PC-3 (cell line): Measurements from ENCODE around the gene SLIT1. TPM values are rescaled to one million over a fixed set of nuclear protein-coding genes. Genes with fewer than 3 reads are reported as not detected.

Experiments
- ATAC-seq: fragments of 200-7000 bp; cut with Tn5 transposase; 2 replicates; pipeline ENCODE4 v1.9.1; 2020; ENCODE audit warnings: mild to moderate bottlenecking, moderate library complexity
- BruUV-seq: library from RNA; stranded (reverse); fragments of 400-500 nt; replicated peaks from 2 replicates; lab custom pipeline; 2021; lab: Mats Ljungman, UMichigan
- CTCF ChIA-PET: fragments of 300-600 bp; sonication (Branson Sonifier 250); formaldehyde crosslinking; loops from one replicate; lab custom pipeline; 2022; ENCODE audit warnings: antibody characterized with exemption; lab: Charles Lee
- POLR2A ChIA-PET: fragments of 300-600 bp; sonication (Branson Sonifier 250); formaldehyde crosslinking; loops from one replicate; lab custom pipeline; 2022; ENCODE audit warnings: antibody characterized with exemption; ENCODE audit not compliant: unreplicated experiment; lab: Charles Lee
- DNase-seq: peaks from one replicate; pipeline ENCODE4 v3.0.0-alpha.2; 2015
- H2AFZ ChIP-seq: fragments of 300-600 bp; sonication (generic); 2 replicates; pipeline ENCODE4 v1.6.0; 2016; ENCODE audit warnings: antibody characterized with exemption, low read length
- H3F3A ChIP-seq: fragments of 300-600 bp; sonication (generic); one replicate; pipeline ENCODE4 v1.6.0; 2017; ENCODE audit warnings: antibody characterized with exemption, low read length, control low read depth, mild to moderate bottlenecking; ENCODE audit not compliant: unreplicated experiment
- H3K27ac ChIP-seq: fragments of 300-600 bp; sonication (generic); 2 replicates; pipeline ENCODE4 v1.5.1; 2016; ENCODE audit warnings: mild to moderate bottlenecking, low read length
- H3K27me3 ChIP-seq: fragments of 300-600 bp; sonication (generic); 2 replicates; pipeline ENCODE4 v1.6.1; 2016; ENCODE audit warnings: low read length, mixed read lengths
- H3K36me3 ChIP-seq: fragments of 300-600 bp; sonication (generic); 2 replicates; pipeline ENCODE4 v1.6.1; 2016; ENCODE audit warnings: low read depth, mixed run types, low read length, mixed read lengths
- H3K4me1 ChIP-seq: fragments of 300-600 bp; sonication (generic); 2 replicates; pipeline ENCODE4 v1.5.1; 2016; ENCODE audit warnings: low read length; ENCODE audit not compliant: insufficient read depth
- H3K4me2 ChIP-seq: fragments of 300-600 bp; sonication (generic); 2 replicates; pipeline ENCODE4 v1.6.0; 2016; ENCODE audit warnings: low read length
- H3K4me3 ChIP-seq: fragments of 300-600 bp; sonication (generic); 2 replicates; pipeline ENCODE4 v1.5.1; 2016; ENCODE audit warnings: mild to moderate bottlenecking, low read length, mixed read lengths
- H3K79me2 ChIP-seq: fragments of 300-600 bp; sonication (generic); 2 replicates; pipeline ENCODE4 v1.6.1; 2017; ENCODE audit warnings: low read length, mixed read lengths
- H3K9ac ChIP-seq: fragments of 300-600 bp; sonication (generic); 2 replicates; pipeline ENCODE4 v1.6.0; 2016; ENCODE audit warnings: mild to moderate bottlenecking, low read length
- H3K9me2 ChIP-seq: fragments of 300-600 bp; sonication (generic); replicated peaks from 2 replicates; pipeline ENCODE4 v1.6.1; 2016; ENCODE audit warnings: mixed run types, low read length, mixed read lengths
- H3K9me3 ChIP-seq: fragments of 300-600 bp; sonication (generic); 2 replicates; pipeline ENCODE4 v1.6.1; 2016; ENCODE audit warnings: low read length, mixed read lengths
- H4K20me1 ChIP-seq: fragments of 300-600 bp; sonication (generic); 2 replicates; pipeline ENCODE4 v1.6.1; 2016; ENCODE audit warnings: low read length, mixed read lengths
- CTCF ChIP-seq: fragments of 300-600 bp; sonication (generic); conservative IDR thresholded peaks from 2 replicates; pipeline ENCODE4 v1.5.1; 2017; ENCODE audit warnings: antibody characterized with exemption, low read depth, mild to moderate bottlenecking, low read length
- EZH2 ChIP-seq: fragments of 300-600 bp; sonication (generic); IDR thresholded peaks from one replicate; pipeline ENCODE4 v1.6.1; 2017; ENCODE audit warnings: antibody characterized with exemption, mild to moderate bottlenecking, low read length; ENCODE audit not compliant: unreplicated experiment
- EZH2phosphoT487 ChIP-seq: fragments of 300-600 bp; sonication (generic); IDR thresholded peaks from 2 replicates; pipeline ENCODE4 v1.6.1; 2018; ENCODE audit warnings: mild to moderate bottlenecking, antibody characterized with exemption, low read length, borderline replicate concordance
- intact Hi-C: fragments of 100-400 bp; cut with micrococcal nuclease; formaldehyde crosslinking; loops from 2 replicates; pipeline ENCODE4 v1.9.0; 2023
- total RNA-seq: library from RNA; depleted of rRNA; stranded (reverse); fragments of >200 nt; gene quantifications from 2 replicates; pipeline ENCODE4 v1.2.3, GENCODE V29; 2014

SLIT1 gene
- total RNA-seq, 1 experiment from 2014 or later = not detected

GRCh38 chr10:97196223-97197029, 10.7 kb upstream of the SLIT1 start:
- Histone ChIP-seq H3K27ac (no peak overlapping the region), H3K4me1 (0 out of 2 replicates have a peak, but pooled peaks cover 4% of the 10 kb centered on the region), H3K79me2 (no peaks in the 10 kb centered on the region), H3F3A (no peaks in the 10 kb centered on the region), H4K20me1 (no peaks in the 10 kb centered on the region), H3K9me3 (no peaks in the 10 kb centered on the region), H2AFZ (peak overlapping the region; percentile 95), H3K36me3 (no peaks in the 10 kb centered on the region), H3K4me2 (peak overlapping the region; percentile 97), H3K9me2 (no peaks in the 10 kb centered on the region), H3K27me3 (no peaks in the 10 kb centered on the region), H3K4me3 (peak overlapping the region; percentile 74), H3K9ac (no peak overlapping the region)
- TF ChIP-seq EZH2 (no peak), CTCF (peak; percentile 73)
- no TSS peak for BruUV-seq
- intact Hi-C loops = no loop called here
- ATAC-seq (peak; percentile 82), DNase-seq (peak; percentile 66)
- CTCF ChIA-PET = interaction anchor here (0.8 to 1.4 kb wide), 2 partner anchors 14 to 33 kb away, joined by 3 read pairs; no protein-coding TSS in a partner anchor
- POLR2A ChIA-PET = no interaction called here

- peak; percentile 30; the same call in 1 of the 2 replicates for ATAC-seq
- Histone ChIP-seq H4K20me1 (no peaks in the 10 kb centered on the region), H3K9me3 (no peaks in the 10 kb centered on the region), H3K27ac (no peak overlapping the region), H3K4me2 (peak overlapping the region; percentile 97), H3K9ac (no peak overlapping the region), H3K79me2 (no peaks in the 10 kb centered on the region), H3K36me3 (no peaks in the 10 kb centered on the region), H3K4me3 (peak overlapping the region; percentile 74), H3K27me3 (no peaks in the 10 kb centered on the region), H2AFZ (peak overlapping the region; percentile 95), H3F3A (no peaks in the 10 kb centered on the region), H3K9me2 (no peaks in the 10 kb centered on the region), H3K4me1 (0 out of 2 replicates have a peak, but pooled peaks cover 4% of the 10 kb centered on the region)
- POLR2A ChIA-PET = no interaction called here
- intact Hi-C loops = no loop called here
- no peak for TF ChIP-seq CTCF
- TF ChIP-seq EZH2phosphoT487 = no peak
- no peak for TF ChIP-seq EZH2
- CTCF ChIA-PET = interaction anchor here (1.4 kb wide), 1 partner anchor 15 kb away, joined by 3 read pairs; no protein-coding TSS in a partner anchor
- DNase-seq = no peak
- BruUV-seq = no TSS peak
These were observed 10.0 kb upstream of the SLIT1 start for GRCh38 chr10:97195706-97196222.

GRCh38 chr10:97192952-97193435, 7.2 kb upstream of the SLIT1 start:
- no peaks in the 10 kb centered on the region for H4K20me1 ChIP-seq
- ATAC-seq = no peak
- DNase-seq = no peak
- no TSS peak for BruUV-seq
- no peaks in the 10 kb centered on the region for H3F3A ChIP-seq
- no peaks in the 10 kb centered on the region for H3K36me3 ChIP-seq
- CTCF ChIA-PET = no interaction called here
- POLR2A ChIA-PET = no interaction called here
- H3K4me1 ChIP-seq = 0 out of 2 replicates have a peak, but pooled peaks cover 4% of the 10 kb centered on the region
- no peak overlapping the region for H3K9ac ChIP-seq
- H2AFZ ChIP-seq = no peak overlapping the region
- H3K27ac ChIP-seq = no peak overlapping the region
- intact Hi-C loops = no loop called here
- H3K9me3 ChIP-seq = no peaks in the 10 kb centered on the region
- H3K9me2 ChIP-seq = no peaks in the 10 kb centered on the region
- H3K79me2 ChIP-seq = no peaks in the 10 kb centered on the region
- H3K27me3 ChIP-seq = no peaks in the 10 kb centered on the region
- no peak overlapping the region for H3K4me2 ChIP-seq
- H3K4me3 ChIP-seq = no peak overlapping the region
- TF ChIP-seq EZH2phosphoT487 (no peak), EZH2 (no peak), CTCF (no peak)
